ENCODE measurements around the gene PTDSS2.
"Not testable (repeated sequence)": the region's sequence is repeated elsewhere in the genome, so short reads cannot be mapped to it uniquely, and the experiment has no call there.

Gene PTDSS2

DNA sequence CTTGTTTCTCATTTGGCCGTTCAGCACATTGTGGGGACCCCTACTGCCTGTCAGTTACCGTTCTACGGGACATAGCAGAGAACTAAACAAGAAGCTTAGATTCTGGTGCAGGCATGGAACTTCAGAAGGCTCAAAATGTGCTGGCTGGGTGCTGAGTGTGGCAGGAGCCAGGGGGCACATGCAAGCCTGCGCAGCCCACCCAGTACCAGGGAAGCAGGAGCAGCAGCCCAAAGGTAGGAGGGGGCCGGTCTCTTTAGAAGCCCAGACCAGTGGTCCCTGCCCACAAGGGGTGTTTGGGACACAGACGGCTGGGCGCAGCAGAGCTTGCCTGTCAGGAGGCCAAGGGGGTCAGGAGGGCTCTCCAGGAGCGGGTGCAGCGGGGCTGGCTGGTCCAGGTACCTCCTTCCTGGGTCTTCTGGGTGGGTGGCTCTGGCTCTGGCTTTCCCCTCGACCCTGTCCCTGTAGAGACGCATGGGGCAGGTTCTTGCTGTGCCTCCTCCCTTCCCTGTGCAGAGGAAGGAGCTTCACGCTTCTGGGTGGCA lies 2.2 kb downstream of the PTDSS2 start:
- no peak for DNase-seq

DNA sequence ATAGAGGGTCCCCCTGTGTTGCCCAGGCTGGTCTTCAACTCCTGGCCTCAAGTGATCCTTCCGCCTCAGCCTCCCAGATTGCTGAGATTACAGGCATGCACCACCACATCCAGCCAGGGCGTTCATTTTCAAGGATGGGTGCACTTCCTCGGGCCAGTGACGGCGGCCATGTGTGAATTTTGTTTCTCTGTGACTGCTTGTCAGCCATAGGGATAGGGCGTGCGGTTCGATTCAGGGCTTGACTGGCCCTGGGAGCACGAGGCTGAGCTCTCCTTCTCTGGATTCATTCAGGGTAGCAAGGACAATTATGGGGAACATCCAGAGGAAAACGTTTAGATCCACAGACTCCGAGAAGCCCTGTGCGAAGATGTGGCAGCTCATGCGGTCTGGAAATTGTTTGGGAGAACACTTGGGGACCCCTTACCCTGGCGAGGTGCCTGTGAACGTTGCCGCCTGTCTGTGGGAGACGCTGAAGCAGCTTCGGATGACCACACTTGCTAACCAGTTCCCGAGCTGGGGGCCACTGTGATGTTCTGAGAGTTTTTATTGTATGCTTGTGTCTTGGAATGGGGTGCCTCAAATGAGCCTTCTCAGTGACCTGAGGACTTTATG lies 2.9 kb downstream of the PTDSS2 start:
- DNase-seq: no peak

DNA sequence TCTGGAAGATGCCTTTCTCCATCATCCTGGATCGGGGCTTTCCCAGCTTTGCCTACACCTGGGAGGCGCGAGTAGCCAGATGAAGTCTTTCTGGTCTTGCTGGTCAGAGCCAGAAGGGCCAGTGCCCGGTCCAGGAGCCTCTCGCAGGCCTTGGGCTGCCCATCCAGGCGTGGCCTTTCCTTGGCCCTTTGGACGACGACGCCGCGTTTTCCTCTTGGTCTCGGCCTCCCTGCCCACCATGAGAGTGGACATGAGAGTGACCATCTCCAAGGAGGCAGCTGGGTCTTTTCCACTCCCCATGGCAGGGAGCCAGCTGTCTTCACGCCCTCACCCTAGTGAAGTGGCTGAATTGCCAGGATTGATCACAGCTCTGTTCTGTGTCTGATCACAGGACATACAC lies 3.5 kb downstream of the PTDSS2 start:
- DNase-seq: no peak

- DNase-seq: no peak
Measured at GRCh38 chr11:454043-454442, 4.0 kb downstream of the PTDSS2 start.

DNA sequence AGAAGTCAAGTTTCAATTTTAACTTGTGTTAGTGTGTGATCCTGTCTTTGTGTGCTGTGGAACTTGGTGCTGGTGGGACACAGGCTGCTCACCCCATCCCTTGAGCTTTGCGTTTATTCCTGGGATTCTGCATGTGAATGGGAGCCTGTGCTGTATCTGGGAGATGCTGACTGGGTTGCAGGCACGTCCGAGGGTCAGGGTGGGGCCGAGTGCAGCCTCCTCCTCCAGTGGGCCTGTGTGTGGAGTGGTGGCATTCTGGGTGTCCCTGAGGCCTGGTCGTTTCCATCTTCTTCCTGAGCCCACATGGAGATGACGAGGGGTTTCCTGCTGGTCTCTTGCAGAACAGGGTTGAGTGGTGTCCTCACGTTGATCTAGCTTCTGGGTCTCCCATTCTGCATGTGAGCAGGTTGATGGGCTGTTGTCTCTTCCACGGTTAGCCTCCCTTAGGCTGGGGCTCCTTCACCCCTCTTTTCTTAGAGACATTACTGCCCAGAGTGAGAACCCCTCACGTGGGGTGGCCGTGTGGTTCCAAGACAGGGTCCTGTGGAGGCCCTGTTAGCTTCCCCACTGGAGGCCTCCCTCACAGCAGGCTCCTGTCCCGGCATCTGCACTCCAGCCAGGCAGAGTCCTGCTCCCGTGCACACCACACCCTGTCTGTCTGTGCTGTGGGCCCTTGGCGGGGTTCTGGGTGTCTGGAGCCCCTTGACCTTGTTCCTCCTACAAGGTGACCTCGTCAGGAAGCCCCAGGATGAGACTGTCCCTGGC lies 4.9 kb downstream of the PTDSS2 start:
- no peak for DNase-seq

- DNase-seq: no peak
Measured at GRCh38 chr11:455566-456147, 5.6 kb downstream of the PTDSS2 start.

DNA sequence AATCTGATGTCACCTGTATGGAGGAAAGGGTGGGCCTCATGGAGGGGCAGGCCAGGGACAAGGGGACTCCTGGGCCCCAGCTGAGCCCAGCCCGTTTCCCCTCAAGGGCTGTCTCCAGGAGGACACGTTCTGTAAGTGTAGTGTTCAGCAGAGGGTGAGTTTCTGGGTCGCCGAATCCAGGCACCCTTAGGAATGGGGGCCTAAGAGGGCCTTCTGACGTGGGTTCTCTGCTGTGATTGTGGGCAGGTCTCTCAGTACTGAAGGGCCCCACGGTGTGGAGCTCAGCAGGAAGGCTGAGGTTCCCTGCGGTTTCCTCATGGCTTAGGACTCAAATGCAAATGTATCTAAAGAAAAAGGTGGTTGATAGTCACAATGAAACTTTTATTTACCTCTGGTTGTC lies 6.5 kb downstream of the PTDSS2 start:
- DNase-seq: no peak

GRCh38 chr11:457111-457760 lies 7.2 kb downstream of the PTDSS2 start:
- no peak for DNase-seq

DNA sequence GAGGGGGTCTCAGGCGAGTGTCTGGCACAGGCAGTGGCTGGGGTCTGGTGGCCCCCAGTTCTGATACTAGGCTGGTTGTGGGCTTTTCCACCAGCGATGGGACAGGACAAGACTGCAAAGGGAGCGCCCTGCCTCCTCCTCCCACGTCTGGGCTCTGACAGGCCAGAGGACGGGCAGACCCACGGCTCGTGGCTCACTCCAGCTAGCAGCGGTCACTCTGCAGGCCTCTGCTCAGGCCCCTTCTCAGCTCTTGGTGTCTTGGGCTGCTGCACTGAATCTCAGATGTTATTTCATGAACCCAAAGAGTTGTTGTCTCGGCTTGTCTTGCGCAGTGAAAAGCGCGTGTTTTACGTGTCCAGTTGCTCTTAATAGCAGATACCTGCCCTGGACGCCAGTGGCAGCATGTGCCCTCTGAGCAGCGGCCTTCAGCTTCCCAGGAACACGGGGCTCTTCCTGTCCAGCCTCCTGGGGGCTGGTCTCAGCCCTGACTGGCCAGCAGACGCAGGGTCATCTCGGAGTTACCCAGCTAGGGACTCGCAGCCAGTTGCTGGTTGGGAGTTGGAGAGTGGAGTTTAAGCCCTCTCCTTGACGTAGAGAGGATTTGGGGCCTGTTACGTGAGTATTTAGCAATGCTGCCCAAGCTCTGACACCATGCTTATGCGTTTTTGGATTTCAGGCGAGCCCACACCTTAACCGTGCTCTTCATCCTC lies 9.6 kb downstream of the PTDSS2 start:
- DNase-seq: no peak

DNA sequence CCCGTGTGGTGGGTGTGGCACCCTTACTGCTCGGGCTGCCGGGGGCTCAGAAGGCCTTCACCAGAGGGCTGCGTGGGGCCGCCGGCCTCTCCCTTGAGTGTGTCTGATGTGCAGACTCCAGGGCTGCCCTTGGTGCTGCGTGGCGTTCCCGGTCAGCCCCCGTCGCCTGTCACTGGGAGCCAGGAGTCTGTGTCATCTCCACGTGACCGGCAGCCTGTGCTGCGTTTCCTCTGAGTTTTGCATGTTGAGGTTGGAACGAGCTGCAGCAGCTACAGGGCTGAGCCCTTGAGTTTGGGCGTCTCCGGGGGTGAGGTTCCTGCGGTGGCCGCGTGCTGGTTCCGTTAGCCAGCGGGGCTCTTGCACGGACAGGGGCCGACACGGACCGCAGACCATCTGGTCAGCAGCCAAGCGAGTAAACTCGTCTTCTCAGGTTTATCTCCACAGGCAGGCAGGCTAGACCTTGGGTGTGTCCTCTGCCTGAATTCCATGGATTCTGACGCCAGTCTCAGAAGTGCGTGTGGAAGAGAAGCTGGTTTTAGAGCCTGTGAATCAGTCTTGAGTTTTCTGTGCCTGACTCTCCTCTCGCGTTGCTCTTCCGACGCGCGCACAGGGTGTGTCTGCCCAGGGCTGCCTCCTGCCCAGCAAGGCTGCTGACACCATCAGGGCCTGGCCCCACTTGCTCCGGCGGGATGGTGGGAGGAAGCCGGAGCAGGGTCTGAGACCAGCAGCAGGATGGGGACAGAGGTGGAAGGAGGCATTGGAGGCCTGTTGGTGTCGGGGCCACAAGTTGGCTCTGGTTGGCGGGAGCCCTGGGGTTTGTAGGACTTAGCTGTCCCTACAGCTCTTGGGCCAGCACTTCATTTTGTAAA lies 10.5 kb downstream of the PTDSS2 start:
- DNase-seq: no peak

DNA sequence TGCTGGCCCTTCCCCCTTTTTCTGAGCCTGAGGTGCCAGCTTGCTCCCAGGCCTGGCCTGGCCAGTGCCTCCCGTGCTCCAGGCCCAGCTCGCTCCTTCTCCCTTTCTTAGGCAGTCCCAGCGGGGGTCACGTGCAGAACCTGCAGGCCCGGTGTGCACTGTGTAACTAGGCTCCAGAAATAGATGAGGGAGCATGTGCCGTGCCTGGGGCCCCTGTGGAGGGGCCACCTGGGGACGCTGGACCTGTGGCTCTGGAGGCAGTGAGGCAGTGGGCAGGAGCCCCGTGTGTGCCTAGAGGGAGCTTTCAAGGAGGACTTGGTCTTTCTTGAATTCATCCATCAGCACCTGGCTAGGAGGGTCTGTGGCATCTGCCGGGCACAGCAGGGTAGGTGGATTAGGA lies 11.5 kb downstream of the PTDSS2 start:
- no peak for DNase-seq

DNA sequence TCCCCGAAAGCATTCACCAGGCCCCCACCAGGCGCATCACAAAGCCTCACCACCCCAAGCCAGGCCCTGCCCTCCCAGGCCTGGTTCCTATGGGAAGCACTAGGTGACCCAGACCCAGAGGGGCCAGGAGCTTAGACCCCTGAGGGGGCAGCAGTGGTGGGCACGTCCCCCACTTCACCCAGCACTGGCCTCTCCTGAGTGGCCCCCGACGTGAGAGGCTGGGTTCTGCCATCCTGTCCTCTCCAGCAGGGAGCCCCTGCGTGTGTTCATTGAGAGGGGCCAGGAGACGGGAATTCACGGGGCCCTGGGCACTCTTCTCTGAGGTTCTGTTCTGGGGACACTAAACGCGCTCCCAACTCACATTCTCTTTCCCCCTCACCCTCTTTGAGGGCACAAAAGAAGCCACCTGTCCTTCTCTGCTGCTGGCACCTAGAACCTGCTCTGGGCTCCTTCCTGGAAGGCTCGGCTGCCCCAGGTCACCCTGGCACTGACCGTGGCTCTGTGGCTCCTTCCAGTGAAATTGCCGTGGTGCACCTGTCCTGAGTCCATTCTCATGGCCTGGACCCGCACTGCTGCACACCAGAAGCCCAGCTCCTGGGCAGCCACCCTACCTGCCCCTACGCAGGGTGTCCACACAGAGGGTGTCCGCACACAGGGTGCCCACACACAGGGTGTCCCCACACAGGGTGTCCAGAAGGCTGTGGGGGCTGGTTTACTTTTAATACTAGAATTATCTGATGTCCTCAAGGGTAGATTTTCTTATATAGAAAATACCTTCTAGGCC lies 12.2 kb downstream of the PTDSS2 start:
- DNase-seq: no peak

- DNase-seq: no peak
Measured at GRCh38 chr11:464316-464715, 14.2 kb downstream of the PTDSS2 start.

GRCh38 chr11:465896-466530 lies 15.9 kb downstream of the PTDSS2 start:
- DNase-seq: no peak

DNA sequence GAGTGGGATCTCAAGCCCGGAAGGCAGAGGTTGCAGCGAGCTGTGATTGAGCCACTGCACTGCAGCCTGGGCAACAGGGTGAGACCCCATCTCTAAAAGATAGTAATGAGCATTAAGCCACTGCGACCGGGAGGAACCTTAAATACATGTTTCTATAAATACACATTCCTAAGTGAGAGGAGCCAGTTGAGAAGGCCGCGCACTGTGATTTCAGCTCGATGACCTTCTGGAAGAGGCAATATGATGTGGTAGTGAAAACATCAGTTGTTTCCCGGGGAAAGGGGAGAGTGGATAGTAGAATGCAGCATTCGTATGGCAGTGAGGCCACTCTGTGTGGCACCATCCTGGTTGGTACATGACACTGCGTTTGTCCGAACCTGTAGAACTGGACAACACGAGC lies 18.0 kb downstream of the PTDSS2 start:
- DNase-seq: no peak

DNA sequence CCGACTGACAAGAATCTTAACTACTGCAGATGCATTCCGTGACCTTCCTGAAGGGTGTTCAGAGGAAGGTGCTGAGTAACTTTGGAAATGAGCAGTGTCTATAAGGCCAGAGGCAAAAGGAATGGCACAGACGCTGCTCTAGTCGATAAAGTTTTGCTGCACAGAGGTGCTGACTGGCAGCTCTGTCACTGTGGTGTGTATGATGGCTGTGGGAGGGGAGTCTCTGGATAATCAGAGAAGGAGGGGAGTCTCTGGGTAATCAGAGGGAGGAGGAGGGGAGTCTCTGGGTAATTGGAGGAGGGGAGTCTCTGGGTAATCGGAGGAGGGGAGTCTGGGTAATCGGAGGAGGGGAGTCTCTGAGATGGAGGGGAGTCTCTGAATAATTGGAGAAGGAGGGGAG lies 18.4 kb downstream of the PTDSS2 start:
- DNase-seq: no peak

- DNase-seq: not testable (repeated sequence)
Measured at GRCh38 chr11:469026-469683, 19.1 kb downstream of the PTDSS2 start.

DNA sequence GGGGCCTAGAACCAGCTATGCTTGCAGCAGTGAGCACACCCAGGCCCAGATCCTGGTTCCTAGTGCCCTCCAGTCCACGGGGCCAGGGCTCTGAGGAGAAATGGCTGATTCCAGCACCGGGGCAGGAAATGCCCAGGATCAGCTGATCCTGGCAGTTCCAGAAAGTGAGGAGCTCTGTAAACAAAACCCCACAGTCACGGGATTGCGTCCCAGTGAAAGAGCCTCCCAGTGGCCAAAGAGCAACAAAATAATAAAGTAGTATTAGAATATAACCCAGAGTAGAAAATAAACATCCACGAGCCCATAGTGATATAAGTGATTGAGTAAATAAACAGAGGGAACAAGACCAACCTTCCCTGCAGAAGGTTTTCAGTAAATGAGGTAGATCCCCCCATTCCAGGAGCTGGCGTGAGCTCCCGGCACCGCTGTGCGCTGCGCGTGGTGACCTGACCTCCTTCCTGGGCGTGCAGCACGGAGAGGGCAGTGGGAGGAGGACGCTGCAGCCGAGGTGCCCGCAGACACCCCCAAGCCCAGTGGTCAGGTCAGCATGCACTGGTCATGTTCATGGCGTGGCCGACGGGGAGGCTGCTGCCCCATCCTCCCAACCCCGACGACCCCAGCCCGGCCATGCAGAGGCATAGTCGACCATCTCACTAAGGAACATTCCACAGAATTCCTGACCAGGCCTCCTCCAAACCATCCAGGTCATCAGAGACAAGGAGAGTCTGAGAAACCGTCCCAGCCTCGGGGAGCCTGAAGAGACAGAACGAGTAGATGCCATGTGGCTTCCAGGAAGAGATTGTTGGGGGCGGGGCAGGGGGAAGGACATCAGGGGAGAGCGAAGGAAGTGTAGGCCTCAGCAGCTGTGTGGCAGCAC lies 19.8 kb downstream of the PTDSS2 start:
- DNase-seq: no peak
